HG02678 (cell line): ENCODE data around the gene OXSM.

Experiments used
- ATAC-seq: cut with Tn5 transposase; IDR thresholded peaks from one replicate; pipeline ENCODE4 v1.9.1; 2021; ENCODE audit warnings: mild to moderate bottlenecking, moderate library complexity; ENCODE audit not compliant: unreplicated experiment

The OXSM gene

GRCh38 chr3:25789596-25790556 is at the start of gene OXSM:
OXSM (plus strand) TSS chr3:25790090; CDS start chr3:25791021, 931 bp downstream.
- peak; percentile 95 for ATAC-seq

GRCh38 chr3:25744470-25744869 is 45.4 kb upstream of the OXSM start:
- no peak for ATAC-seq

DNA sequence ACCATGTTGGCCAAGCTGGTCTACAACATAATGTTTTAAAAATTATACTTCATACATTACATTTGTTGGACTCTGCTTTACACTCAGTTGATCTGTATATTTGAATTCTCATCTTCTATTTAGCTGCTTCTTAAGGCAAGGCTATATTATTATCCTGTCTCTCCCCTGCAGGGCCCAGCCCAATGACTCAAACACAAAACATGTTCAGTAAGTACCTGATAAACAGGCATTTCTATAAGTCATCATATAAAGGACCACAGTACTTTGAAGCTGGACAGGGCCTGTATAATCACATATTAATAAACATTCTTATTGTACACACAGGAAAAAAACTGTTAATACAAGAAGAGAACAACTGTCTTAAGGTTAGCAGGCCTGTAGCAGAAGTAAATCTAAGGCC is 42.9 kb upstream of the OXSM start:
- no peak for ATAC-seq

GRCh38 chr3:25748189-25748588 is 41.7 kb upstream of the OXSM start:
- no peak for ATAC-seq

DNA sequence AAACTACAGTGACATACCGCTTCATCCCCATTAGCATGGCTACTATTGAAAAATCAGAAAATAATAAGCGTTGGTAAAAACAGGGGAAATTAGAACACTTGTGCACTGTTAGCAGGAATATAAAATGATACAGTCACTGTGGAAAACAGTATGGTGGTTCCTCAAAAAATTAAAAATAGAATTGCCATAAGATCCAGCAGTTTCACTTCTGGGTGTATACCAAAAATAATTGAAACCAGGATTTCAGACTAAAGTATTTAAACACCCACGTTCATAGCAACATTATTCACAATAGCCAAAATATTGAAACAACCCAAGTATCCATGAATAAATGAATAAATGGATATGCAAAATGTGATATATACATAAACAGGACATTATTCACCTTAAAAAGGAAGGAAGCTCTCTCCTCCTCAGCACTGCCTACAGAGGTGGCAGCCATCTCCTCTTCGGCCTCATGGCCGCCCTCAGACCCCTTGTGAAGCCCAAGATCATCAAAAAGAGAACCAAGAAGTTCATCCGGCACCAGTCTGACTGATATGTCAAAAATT is 40.8 kb upstream of the OXSM start:
- ATAC-seq = no peak

DNA sequence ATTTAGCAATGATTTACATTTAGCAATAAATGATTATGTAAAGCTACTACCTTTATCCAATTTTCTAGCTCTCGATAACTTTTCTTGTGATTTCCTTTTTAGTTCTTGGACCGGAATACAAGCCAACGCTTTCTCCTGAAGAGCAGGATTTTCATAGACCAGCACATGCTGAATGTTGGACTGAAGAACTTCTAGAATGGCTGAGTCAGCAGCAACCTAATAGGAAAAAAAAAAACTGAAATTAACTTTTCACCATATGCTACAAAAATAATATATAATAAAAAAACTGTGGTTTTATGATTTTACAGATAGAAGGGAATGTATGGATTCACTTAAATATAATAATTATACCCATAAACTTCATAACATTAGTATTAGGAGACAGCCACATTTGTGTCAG is 38.8 kb upstream of the OXSM start:
- ATAC-seq = no peak

DNA sequence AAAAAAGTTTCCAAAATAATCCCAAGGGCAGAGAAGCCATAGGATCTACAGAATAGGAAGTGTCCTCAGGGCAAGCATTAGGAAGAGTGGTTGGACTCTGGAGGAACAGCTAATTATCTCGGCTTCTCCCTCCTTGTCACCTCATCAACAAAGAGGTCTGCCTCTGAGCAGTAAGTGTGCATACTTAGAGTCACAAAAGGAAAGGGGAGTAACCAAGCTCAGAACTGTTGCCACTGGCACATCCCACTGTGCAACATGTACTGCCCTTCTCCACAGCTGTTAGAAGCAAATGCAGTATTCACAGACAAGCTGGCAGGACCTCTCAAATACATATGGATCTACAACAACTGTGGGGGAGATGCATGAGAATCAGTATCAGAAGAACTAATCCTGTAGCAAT is 38.2 kb upstream of the OXSM start:
- no peak for ATAC-seq

DNA sequence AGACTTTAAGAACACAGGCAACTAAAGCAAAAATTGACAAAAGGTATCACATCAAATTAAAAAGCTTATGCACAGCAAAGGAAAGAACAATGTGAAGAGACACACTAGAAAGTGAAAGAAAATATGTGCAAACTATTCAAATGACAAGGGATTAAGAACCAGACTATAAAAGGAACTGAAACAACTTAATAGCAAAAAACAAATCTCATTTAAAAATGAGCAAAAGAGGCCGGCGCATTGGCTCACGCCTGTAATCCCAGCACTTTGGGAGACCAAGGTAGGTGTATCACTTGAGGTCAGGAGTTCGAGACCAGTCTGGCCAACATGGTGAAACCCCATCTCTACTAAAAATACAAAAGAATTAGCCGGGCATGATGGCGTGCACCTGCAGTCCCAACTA is 21.0 kb upstream of the OXSM start:
- ATAC-seq = peak; percentile 94

DNA sequence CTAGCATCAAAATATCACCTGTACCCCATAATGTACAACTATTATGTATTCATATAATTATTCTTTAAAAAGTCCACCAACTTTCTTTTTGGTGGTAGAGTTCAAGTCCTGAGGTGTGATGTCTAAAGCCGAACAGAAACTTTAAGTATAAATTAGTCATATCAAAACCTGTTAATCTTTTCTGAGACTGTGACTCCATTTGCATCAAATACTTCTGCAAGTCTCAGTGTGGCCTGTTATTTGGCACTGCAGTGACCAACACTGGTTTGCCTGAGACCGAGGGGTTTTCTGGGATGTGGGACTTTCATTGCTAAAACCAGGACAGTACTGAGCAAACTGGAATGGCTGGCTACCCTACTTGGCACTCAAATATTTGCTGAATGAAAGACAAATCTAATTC is 14.0 kb upstream of the OXSM start:
- peak; percentile 62 for ATAC-seq

DNA sequence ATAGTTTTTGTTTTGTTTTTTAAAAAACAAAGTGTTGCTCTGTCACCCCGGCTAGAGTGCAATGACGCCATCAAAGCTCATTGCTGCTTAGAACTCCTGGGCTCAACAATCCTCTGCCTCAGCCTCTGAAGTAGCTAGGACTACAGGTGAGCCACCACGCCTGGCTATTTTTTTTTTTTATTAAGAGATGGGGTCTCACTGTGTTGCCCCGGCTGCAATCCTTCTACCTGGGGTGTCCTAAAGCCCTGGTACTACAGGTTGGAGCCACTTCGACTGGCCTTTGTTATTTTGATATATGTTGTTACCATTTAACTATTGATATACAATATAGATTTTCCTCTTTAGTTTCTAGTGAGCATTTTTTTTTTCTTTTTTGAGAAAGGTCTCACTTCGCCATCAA is 9.3 kb upstream of the OXSM start:
- no peak for ATAC-seq

- ATAC-seq = no peak
These were observed 8.6 kb upstream of the OXSM start for GRCh38 chr3:25781145-25781757.

DNA sequence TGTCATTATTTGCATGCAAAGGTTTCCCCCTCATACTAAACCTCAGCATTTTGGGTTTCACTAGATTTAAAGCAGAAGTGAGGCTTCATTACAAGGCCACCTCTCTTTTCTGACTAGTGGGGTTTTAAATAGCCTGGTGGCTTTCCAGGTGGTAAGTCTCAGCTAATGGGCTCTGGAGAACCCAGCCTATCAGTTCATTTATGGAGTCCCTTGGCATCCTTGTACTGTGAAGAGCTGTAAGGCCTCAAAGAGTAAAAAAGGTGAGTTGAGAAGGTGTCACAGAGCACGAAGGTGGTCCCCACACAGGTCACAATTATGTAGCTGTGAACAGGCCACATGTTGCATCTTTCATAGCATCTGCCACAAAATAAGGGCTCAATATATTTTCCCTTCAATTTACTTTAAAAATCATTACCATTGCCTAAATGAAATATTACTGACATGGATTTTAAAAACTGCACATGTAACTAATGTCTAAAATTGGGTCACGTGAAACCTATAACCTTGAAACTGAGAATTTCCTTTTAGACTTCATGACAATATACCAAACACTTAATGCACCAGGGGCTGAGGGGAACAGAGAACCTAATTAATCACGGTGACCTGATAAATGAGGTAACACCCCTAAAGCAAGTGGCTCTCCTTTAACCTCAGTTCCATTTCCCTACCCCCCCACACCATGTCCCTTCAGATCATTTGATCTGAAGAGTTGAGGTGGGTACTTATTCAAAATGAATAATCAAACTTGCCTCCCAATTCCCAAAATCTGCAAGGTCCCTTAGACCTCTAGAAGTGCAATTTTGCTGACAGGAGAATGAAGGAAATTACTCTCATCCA is 7.9 kb upstream of the OXSM start:
- ATAC-seq = peak; percentile 51

DNA sequence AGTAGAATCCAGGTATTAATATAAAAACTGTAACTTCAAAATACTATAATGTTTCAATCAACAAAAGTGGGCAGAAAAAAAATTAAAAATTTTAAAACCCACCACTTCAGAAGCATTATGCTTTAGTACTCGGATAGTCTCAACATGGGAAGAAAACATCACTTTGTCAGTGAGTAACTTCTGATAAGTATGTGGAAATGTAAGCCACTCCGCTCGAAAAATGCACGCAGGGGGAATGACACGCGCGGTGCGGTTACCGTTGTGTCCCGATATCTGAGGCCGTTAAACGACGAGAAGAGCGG is 7.3 kb upstream of the OXSM start:
- no peak for ATAC-seq

DNA sequence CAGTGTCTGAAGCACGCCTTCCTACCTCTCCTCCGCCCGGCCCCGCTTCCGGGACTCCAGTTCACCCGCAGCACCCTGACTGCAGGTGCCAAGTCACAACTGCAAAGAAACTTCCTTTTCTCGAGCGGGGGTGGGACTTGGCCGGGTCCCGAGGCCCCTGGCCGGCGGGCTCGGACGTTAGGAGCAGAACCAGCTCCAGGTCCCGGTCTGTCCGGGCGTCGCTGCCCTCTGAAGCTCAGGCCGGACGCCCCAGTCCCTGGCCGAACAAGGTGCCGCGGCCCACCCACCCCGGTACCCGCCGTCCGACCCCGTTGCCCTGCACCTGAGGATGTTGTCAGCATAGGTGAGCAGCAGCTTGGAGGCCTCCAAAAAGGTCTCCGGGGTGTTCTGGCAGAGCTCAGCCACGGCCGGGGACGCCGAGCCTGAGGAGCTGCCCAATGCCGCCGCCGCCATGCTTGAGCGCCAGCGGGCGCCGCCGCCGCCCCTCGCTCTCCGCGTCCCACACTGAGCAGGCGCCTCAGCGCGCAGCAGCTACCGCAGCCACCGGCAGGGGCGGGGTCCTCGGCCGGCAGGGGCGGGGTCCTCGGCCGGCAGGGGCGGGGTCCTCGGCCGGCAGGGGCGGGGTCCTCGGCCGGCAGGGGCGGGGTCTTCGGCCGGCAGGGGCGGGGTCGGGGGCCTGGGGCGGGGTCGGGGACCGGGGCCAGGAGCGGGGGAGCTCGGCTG is 6.8 kb upstream of the OXSM start, which contains the start of gene NGLY1:
NGLY1 (minus strand) TSS at position 506 of the 723 bp plus-strand sequence; CDS start at position 453, 53 bp downstream.
- peak; percentile 80 for ATAC-seq

DNA sequence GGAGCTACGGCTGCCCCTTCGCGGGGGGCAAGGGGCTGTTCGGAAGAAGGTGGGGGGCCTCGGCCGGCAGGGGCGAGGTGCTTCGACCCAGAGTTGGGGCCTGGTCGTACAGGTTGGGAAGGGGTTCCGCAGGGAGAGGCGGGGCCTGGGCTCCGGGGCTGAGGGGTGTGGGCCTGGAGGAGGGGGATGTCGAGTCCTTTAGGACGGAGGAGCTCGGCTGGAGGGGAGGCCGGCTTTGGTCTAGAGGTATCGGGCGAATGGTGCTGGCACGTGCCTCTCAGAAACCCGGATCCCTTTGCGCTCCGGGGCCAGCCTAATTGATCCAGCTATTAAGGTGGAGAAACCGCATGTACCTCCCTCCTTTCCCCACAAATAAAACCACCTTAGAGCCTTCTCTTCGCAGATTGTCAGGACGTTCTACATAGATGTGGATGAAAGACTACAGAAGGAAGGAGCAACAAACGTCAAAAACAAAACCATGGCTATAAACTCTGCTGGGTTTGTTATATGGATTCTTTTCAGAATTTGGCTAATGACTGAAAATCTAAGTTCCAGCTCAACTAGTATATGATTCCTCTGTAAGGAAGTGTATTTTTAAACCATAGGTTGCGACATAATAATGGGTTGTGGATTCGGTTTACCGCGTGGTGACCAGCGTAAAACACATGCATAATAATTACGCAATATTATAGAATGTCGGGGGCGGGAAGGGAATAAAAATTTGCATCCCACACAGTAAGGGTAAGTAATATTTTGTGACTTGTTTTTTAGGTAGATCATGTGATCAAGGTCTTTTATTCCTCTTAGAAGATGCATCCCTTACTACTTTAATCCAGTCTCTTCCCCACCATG is 6.0 kb upstream of the OXSM start:
- peak; percentile 32 for ATAC-seq

GRCh38 chr3:25784971-25785370 is 4.9 kb upstream of the OXSM start:
- no peak for ATAC-seq

- no peak for ATAC-seq
These were observed 4.1 kb upstream of the OXSM start for GRCh38 chr3:25785826-25786225.

GRCh38 chr3:25787689-25788088 is 2.2 kb upstream of the OXSM start:
- ATAC-seq = no peak

GRCh38 chr3:25789209-25789595 is 688 bp upstream of the OXSM start:
- no peak for ATAC-seq

GRCh38 chr3:25801786-25802185 is 11.9 kb downstream of the OXSM start:
- no peak for ATAC-seq
